IMR-90 (cell line): ENCODE data around the gene GHR. TPM values are rescaled to one million over a fixed set of nuclear protein-coding genes. Genes with fewer than 3 reads are reported as not detected.

Experiments
- ATAC-seq: fragments of 200-7000 bp; cut with Tn5 transposase; 2 replicates; pipeline ENCODE4 v1.9.1; 2020; ENCODE audit warnings: low read depth, mild to moderate bottlenecking, moderate library complexity
- BruUV-seq: library from RNA; stranded (reverse); fragments of 400-500 nt; replicated peaks from 2 replicates; lab custom pipeline; 2021; lab: Mats Ljungman, UMichigan
- CTCF ChIA-PET: fragments of 300-600 bp; formaldehyde crosslinking; extraction: SDS; loops from one replicate; lab custom pipeline; 2021; ENCODE audit warnings: antibody characterized with exemption; lab: Yijun Ruan, JAX
- POLR2A ChIA-PET: fragments of 300-600 bp; sonication (Branson Sonifier 250); formaldehyde crosslinking; loops from one replicate; lab custom pipeline; 2022; ENCODE audit warnings: antibody characterized with exemption; ENCODE audit not compliant: unreplicated experiment; lab: Charles Lee
- DNase-seq: peaks from one replicate; pipeline ENCODE4 v3.0.0; 2013
- H2AFZ ChIP-seq: replicated peaks from 2 replicates; pipeline ENCODE3; 2013; ENCODE audit warnings: low read length, mild to moderate bottlenecking; ENCODE audit not compliant: poor library complexity
- H2AK5ac ChIP-seq: 2 replicates; pipeline ENCODE4 v1.6.1; 2013; ENCODE audit warnings: low read depth, low read length, inconsistent platforms
- H2AK9ac ChIP-seq: replicated peaks from 2 replicates; pipeline ENCODE3; 2013; ENCODE audit warnings: mild to moderate bottlenecking, low read depth, low read length, moderate library complexity; ENCODE audit not compliant: poor library complexity
- H2BK120ac ChIP-seq: 2 replicates; pipeline ENCODE4 v1.6.1; 2013; ENCODE audit warnings: low read depth, low read length, inconsistent platforms
- H2BK15ac ChIP-seq: 3 replicates; pipeline ENCODE4 v1.6.1; 2013; ENCODE audit warnings: low read depth, low read length, inconsistent platforms
- H2BK20ac ChIP-seq: 2 replicates; pipeline ENCODE4 v1.6.1; 2013; ENCODE audit warnings: low read depth, mild to moderate bottlenecking, inconsistent platforms, low read length, moderate library complexity
- H2BK5ac ChIP-seq: 2 replicates; pipeline ENCODE4 v1.6.1; 2013; ENCODE audit warnings: mild to moderate bottlenecking, low read depth, low read length, inconsistent platforms; ENCODE audit not compliant: poor library complexity, severe bottlenecking
- H3K14ac ChIP-seq: replicated peaks from 2 replicates; pipeline ENCODE4 v1.6.1; 2013; ENCODE audit warnings: low read depth, low read length, inconsistent platforms
- H3K18ac ChIP-seq: 2 replicates; pipeline ENCODE4 v1.6.1; 2013; ENCODE audit warnings: low read depth, low read length, control low read depth
- H3K23ac ChIP-seq: 2 replicates; pipeline ENCODE4 v1.6.1; 2013; ENCODE audit warnings: low read depth, low read length, inconsistent platforms
- H3K27ac ChIP-seq: 2 replicates; pipeline ENCODE4 v1.5.1; 2013; ENCODE audit warnings: mild to moderate bottlenecking, control low read depth, low read length; ENCODE audit not compliant: insufficient read depth
- H3K27me3 ChIP-seq: 2 replicates; pipeline ENCODE4 v1.6.1; 2013; ENCODE audit warnings: low read length; ENCODE audit not compliant: control insufficient read depth, insufficient read depth
- H3K36me3 ChIP-seq: 2 replicates; pipeline ENCODE4 v1.6.1; 2013; ENCODE audit warnings: low read length, mixed read lengths; ENCODE audit not compliant: control insufficient read depth, insufficient read depth
- H3K4ac ChIP-seq: 2 replicates; pipeline ENCODE4 v1.6.1; 2013; ENCODE audit warnings: low read depth, low read length, inconsistent platforms
- H3K4me1 ChIP-seq: 2 replicates; pipeline ENCODE4 v1.6.1; 2013; ENCODE audit warnings: low read length, mixed read lengths; ENCODE audit not compliant: control insufficient read depth, insufficient read depth
- H3K4me2 ChIP-seq: 2 replicates; pipeline ENCODE4 v1.6.1; 2013; ENCODE audit warnings: low read depth, mild to moderate bottlenecking, control low read depth, low read length, moderate library complexity
- H3K4me3 ChIP-seq: 2 replicates; pipeline ENCODE4 v1.5.1; 2013; ENCODE audit warnings: low read depth, mild to moderate bottlenecking, control low read depth, low read length, moderate library complexity; ENCODE audit not compliant: insufficient read depth
- H3K56ac ChIP-seq: 2 replicates; pipeline ENCODE4 v1.6.1; 2013; ENCODE audit warnings: low read length, inconsistent platforms; ENCODE audit not compliant: insufficient read depth; ENCODE audit errors: extremely low read depth
- H3K79me1 ChIP-seq, 2 experiments: 2 replicates each; pipeline ENCODE4 v1.6.1; 2013; ENCODE audit warnings: low read length in 2 of 2, inconsistent platforms in 1 of 2, low read depth in 1 of 2
- H3K9ac ChIP-seq: 2 replicates; pipeline ENCODE4 v1.6.1; 2013; ENCODE audit warnings: low read depth, low read length, control low read depth
- H3K9me1 ChIP-seq: 2 replicates; pipeline ENCODE4 v1.6.1; 2013; ENCODE audit warnings: low read length, inconsistent platforms; ENCODE audit not compliant: insufficient read depth
- H3K9me3 ChIP-seq: 2 replicates; pipeline ENCODE4 v1.6.1; 2013; ENCODE audit warnings: low read length; ENCODE audit not compliant: control insufficient read depth, insufficient read depth
- H4K20me1 ChIP-seq: 2 replicates; pipeline ENCODE4 v1.6.1; 2013; ENCODE audit warnings: low read length, inconsistent platforms; ENCODE audit not compliant: insufficient read depth
- H4K5ac ChIP-seq: 2 replicates; pipeline ENCODE4 v1.6.1; 2013; ENCODE audit warnings: mild to moderate bottlenecking, low read depth, low read length, control low read depth
- H4K8ac ChIP-seq, 2 experiments: 2 replicates each; pipeline ENCODE4 v1.6.1; 2013; ENCODE audit warnings: low read depth in 2 of 2, low read length in 2 of 2, control low read depth in 1 of 2, inconsistent platforms in 1 of 2
- H4K91ac ChIP-seq: 2 replicates; pipeline ENCODE4 v1.6.1; 2013; ENCODE audit warnings: low read depth, low read length, inconsistent platforms; ENCODE audit not compliant: insufficient read depth
- BHLHE40 ChIP-seq: fragments of 150-350 bp; IDR thresholded peaks from 2 replicates; pipeline ENCODE4 v1.6.1; 2016; ENCODE audit warnings: mild to moderate bottlenecking, low read depth, low read length
- CEBPB ChIP-seq: IDR thresholded peaks from 2 replicates; pipeline ENCODE4 v1.6.1; 2012; ENCODE audit warnings: low read depth, low read length, improper control_type of control experiment
- CHD1 ChIP-seq: IDR thresholded peaks from 2 replicates; pipeline ENCODE4 v1.6.1; 2012; ENCODE audit warnings: low read depth, low read length, improper control_type of control experiment
- FOS ChIP-seq: fragments of 150-350 bp; IDR thresholded peaks from 2 replicates; pipeline ENCODE4 v1.6.1; 2016; ENCODE audit warnings: low read depth, low read length
- MAFK ChIP-seq: IDR thresholded peaks from 2 replicates; pipeline ENCODE4 v1.6.1; 2012; ENCODE audit warnings: low read depth, low read length, improper control_type of control experiment
- MAZ ChIP-seq: IDR thresholded peaks from 2 replicates; pipeline ENCODE4 v1.6.1; 2012; ENCODE audit warnings: low read depth, mild to moderate bottlenecking, low read length, improper control_type of control experiment, moderate library complexity, borderline replicate concordance
- MXI1 ChIP-seq: IDR thresholded peaks from 2 replicates; pipeline ENCODE4 v1.6.1; 2012; ENCODE audit warnings: low read depth, mild to moderate bottlenecking, low read length, moderate library complexity, borderline replicate concordance
- NFE2L2 ChIP-seq: fragments of 150-350 bp; IDR thresholded peaks from 2 replicates; pipeline ENCODE4 v1.6.1; 2016; ENCODE audit warnings: low read depth, mild to moderate bottlenecking, low read length
- POLR2A ChIP-seq: IDR thresholded peaks from 2 replicates; pipeline ENCODE4 v1.6.1; 2012; ENCODE audit warnings: mild to moderate bottlenecking, low read depth, low read length
- RAD21 ChIP-seq: IDR thresholded peaks from 2 replicates; pipeline ENCODE4 v1.6.1; 2012; ENCODE audit warnings: low read length, improper control_type of control experiment
- RCOR1 ChIP-seq: IDR thresholded peaks from 2 replicates; pipeline ENCODE4 v1.6.1; 2012; ENCODE audit warnings: mild to moderate bottlenecking, low read length, improper control_type of control experiment; ENCODE audit not compliant: insufficient replicate concordance
- RFX5 ChIP-seq: IDR thresholded peaks from 2 replicates; pipeline ENCODE4 v1.8.0; 2012; ENCODE audit warnings: low read depth, mild to moderate bottlenecking, low read length, moderate library complexity
- SMC3 ChIP-seq: fragments of 150-350 bp; IDR thresholded peaks from 2 replicates; pipeline ENCODE4 v1.6.1; 2016; ENCODE audit warnings: low read depth, mild to moderate bottlenecking, antibody characterized with exemption, low read length, moderate library complexity
- WGBS, 2 experiments: methylation state at CpG; one replicate each; pipeline versions ENCODE4 v1.1.5 to v1.1.7; 2013; ENCODE audit warnings: missing lambda C conversion rate in 2 of 2; ENCODE audit not compliant: insufficient read length in 1 of 2; ENCODE audit errors: extremely low coverage in 2 of 2; 5-methylcytosine and 5-hydroxymethylcytosine counted together
- dilution Hi-C: fragments of 300-500 bp; cut with HindIII; formaldehyde crosslinking; loops from one replicate; pipeline ENCODE4 v1.14.3; 2018; ENCODE audit warnings: low sequenced_read_pairs; ENCODE audit not compliant: unreplicated experiment
- in situ Hi-C: fragments of 300-500 bp; cut with MboI; formaldehyde crosslinking; loops from 3 replicates; pipeline ENCODE4 v1.14.3; 2019; ENCODE audit warnings: low sequenced_read_pairs, inconsistent platforms, mixed read lengths
- intact Hi-C: fragments of 100-400 bp; cut with micrococcal nuclease; formaldehyde crosslinking; loops from 2 replicates; pipeline ENCODE4 v1.10.0; 2022
- polyA plus RNA-seq, 3 experiments: library from polyadenylated mRNA; depleted of rRNA; stranded (reverse); fragments of >200 nt; gene quantifications; 2 replicates each; pipeline ENCODE4 v1.2.3, GENCODE V29; 2012; ENCODE audit warnings: low replicate concordance in 1 of 3
- total RNA-seq: library from RNA; depleted of rRNA; stranded (reverse); fragments of >200 nt; gene quantifications from 2 replicates; pipeline ENCODE4 v1.2.3, GENCODE V29; 2012
- TF ChIP-seq, protein P1 (sequence below): fragments of 150-350 bp; IDR thresholded peaks from 2 replicates; pipeline ENCODE4 v1.6.1; 2016; ENCODE audit warnings: low read depth, mild to moderate bottlenecking, low read length, moderate library complexity, borderline replicate concordance
- TF ChIP-seq, protein P2 (sequence below): fragments of 150-350 bp; IDR thresholded peaks from 2 replicates; pipeline ENCODE4 v1.6.1; 2017; ENCODE audit warnings: mild to moderate bottlenecking, antibody characterized with exemption, low read length, low read depth
- TF ChIP-seq, protein P3 (sequence below): conservative IDR thresholded peaks from 2 replicates; pipeline ENCODE4 v1.5.1; 2012; ENCODE audit warnings: mild to moderate bottlenecking, low read depth, low read length, improper control_type of control experiment

GHR gene
- total and polyA plus RNA-seq, 2 of the 4 experiments (the other 2 are of a cell fraction), result 0.36 to 1.1 TPM

DNA sequence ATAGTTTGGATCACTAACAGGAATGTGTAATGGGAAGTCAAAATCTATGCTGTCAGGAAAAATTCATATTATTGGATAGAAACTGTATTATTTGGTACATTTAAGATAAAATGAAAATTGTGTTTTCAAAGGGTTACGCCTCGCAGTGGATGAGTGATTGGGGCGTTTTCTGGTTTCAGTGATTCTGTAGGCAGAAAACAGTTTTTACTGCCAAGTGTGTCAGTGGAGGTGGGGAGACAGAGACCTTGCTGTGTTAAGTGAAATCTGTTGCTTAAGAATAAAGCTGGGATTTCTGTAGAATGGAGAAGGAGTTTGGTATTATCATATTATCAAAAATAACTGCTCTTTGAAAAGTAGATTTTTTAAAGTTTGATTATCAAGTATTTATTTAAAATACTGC is 69.7 kb downstream of the GHR start:
- Histone ChIP-seq H4K91ac (no peak overlapping the region), H2AK5ac (no peak overlapping the region), H2BK15ac (no peak overlapping the region), H3K18ac (no peak overlapping the region), H2BK20ac (no peak overlapping the region), H4K5ac (no peak overlapping the region), H4K8ac (no peak overlapping the region), H3K14ac (no peak overlapping the region), H2BK5ac (no peak overlapping the region), H2AFZ (no peak overlapping the region), H3K56ac (no peak overlapping the region), H3K4me2 (no peak overlapping the region), H2BK120ac (no peak overlapping the region), H3K23ac (no peak overlapping the region), H3K4me3 (no peak overlapping the region), H3K79me1 (no peaks in the 10 kb centered on the region), H2AK9ac (no peak overlapping the region), H3K27ac (no peak overlapping the region), H3K9ac (no peak overlapping the region), H3K27me3 (no peaks in the 10 kb centered on the region), H4K20me1 (no peaks in the 10 kb centered on the region), H3K4me1 (no peaks in the 10 kb centered on the region), H3K4ac (no peak overlapping the region), H3K9me3 (no peaks in the 10 kb centered on the region), H3K9me1 (no peaks in the 10 kb centered on the region), H3K36me3 (no peaks in the 10 kb centered on the region)
- DNase-seq, result no peak
- TF ChIP-seq SMC3 (no peak), FOS (no peak), MAFK (no peak), RAD21 (no peak), RFX5 (no peak), MAZ (no peak), MXI1 (no peak), CHD1 (no peak), POLR2A (no peak), NFE2L2 (no peak), BHLHE40 (no peak), CEBPB (no peak), RCOR1 (no peak)
- TF ChIP-seq, protein P1, sequence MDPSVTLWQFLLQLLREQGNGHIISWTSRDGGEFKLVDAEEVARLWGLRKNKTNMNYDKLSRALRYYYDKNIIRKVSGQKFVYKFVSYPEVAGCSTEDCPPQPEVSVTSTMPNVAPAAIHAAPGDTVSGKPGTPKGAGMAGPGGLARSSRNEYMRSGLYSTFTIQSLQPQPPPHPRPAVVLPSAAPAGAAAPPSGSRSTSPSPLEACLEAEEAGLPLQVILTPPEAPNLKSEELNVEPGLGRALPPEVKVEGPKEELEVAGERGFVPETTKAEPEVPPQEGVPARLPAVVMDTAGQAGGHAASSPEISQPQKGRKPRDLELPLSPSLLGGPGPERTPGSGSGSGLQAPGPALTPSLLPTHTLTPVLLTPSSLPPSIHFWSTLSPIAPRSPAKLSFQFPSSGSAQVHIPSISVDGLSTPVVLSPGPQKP, result no peak
- TF ChIP-seq, protein P2, sequence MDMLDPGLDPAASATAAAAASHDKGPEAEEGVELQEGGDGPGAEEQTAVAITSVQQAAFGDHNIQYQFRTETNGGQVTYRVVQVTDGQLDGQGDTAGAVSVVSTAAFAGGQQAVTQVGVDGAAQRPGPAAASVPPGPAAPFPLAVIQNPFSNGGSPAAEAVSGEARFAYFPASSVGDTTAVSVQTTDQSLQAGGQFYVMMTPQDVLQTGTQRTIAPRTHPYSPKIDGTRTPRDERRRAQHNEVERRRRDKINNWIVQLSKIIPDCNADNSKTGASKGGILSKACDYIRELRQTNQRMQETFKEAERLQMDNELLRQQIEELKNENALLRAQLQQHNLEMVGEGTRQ, result no peak
- TF ChIP-seq, protein P3, sequence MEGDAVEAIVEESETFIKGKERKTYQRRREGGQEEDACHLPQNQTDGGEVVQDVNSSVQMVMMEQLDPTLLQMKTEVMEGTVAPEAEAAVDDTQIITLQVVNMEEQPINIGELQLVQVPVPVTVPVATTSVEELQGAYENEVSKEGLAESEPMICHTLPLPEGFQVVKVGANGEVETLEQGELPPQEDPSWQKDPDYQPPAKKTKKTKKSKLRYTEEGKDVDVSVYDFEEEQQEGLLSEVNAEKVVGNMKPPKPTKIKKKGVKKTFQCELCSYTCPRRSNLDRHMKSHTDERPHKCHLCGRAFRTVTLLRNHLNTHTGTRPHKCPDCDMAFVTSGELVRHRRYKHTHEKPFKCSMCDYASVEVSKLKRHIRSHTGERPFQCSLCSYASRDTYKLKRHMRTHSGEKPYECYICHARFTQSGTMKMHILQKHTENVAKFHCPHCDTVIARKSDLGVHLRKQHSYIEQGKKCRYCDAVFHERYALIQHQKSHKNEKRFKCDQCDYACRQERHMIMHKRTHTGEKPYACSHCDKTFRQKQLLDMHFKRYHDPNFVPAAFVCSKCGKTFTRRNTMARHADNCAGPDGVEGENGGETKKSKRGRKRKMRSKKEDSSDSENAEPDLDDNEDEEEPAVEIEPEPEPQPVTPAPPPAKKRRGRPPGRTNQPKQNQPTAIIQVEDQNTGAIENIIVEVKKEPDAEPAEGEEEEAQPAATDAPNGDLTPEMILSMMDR, result no peak
- intact Hi-C loops, result no loop called here
- ChIA-PET POLR2A (no interaction called here), CTCF (no interaction called here)
- no TSS peak for BruUV-seq
- no CpG with 5 or more reads among the region's 3 CpGs for WGBS, 2 experiments
- ATAC-seq, result no peak
- dilution Hi-C loops, result no loop called here
- in situ Hi-C loops, result no loop called here
